IMR-90 (cell line): ENCODE results near the gene FIBCD1. TPM values are rescaled to one million over a fixed set of nuclear protein-coding genes. Genes with fewer than 3 reads are reported as not detected.
"Not testable (repeated sequence)": the region's sequence is repeated elsewhere in the genome, so short reads cannot be mapped to it uniquely, and the experiment has no call there.

Source experiments
- ATAC-seq: fragments of 200-7000 bp; cut with Tn5 transposase; 2 replicates; pipeline ENCODE4 v1.9.1; 2020; ENCODE audit warnings: low read depth, mild to moderate bottlenecking, moderate library complexity
- BruUV-seq: library from RNA; stranded (reverse); fragments of 400-500 nt; replicated peaks from 2 replicates; lab custom pipeline; 2021; lab: Mats Ljungman, UMichigan
- CTCF ChIA-PET: fragments of 300-600 bp; formaldehyde crosslinking; extraction: SDS; loops from one replicate; lab custom pipeline; 2021; ENCODE audit warnings: antibody characterized with exemption; lab: Yijun Ruan, JAX
- POLR2A ChIA-PET: fragments of 300-600 bp; sonication (Branson Sonifier 250); formaldehyde crosslinking; loops from one replicate; lab custom pipeline; 2022; ENCODE audit warnings: antibody characterized with exemption; ENCODE audit not compliant: unreplicated experiment; lab: Charles Lee
- DNase-seq: peaks from one replicate; pipeline ENCODE4 v3.0.0; 2013
- H2AFZ ChIP-seq: replicated peaks from 2 replicates; pipeline ENCODE3; 2013; ENCODE audit warnings: low read length, mild to moderate bottlenecking; ENCODE audit not compliant: poor library complexity
- H2AK5ac ChIP-seq: 2 replicates; pipeline ENCODE4 v1.6.1; 2013; ENCODE audit warnings: low read depth, low read length, inconsistent platforms
- H2AK9ac ChIP-seq: replicated peaks from 2 replicates; pipeline ENCODE3; 2013; ENCODE audit warnings: mild to moderate bottlenecking, low read depth, low read length, moderate library complexity; ENCODE audit not compliant: poor library complexity
- H2BK120ac ChIP-seq: 2 replicates; pipeline ENCODE4 v1.6.1; 2013; ENCODE audit warnings: low read depth, low read length, inconsistent platforms
- H2BK15ac ChIP-seq: 3 replicates; pipeline ENCODE4 v1.6.1; 2013; ENCODE audit warnings: low read depth, low read length, inconsistent platforms
- H2BK20ac ChIP-seq: 2 replicates; pipeline ENCODE4 v1.6.1; 2013; ENCODE audit warnings: low read depth, mild to moderate bottlenecking, inconsistent platforms, low read length, moderate library complexity
- H2BK5ac ChIP-seq: 2 replicates; pipeline ENCODE4 v1.6.1; 2013; ENCODE audit warnings: mild to moderate bottlenecking, low read depth, low read length, inconsistent platforms; ENCODE audit not compliant: poor library complexity, severe bottlenecking
- H3K14ac ChIP-seq: replicated peaks from 2 replicates; pipeline ENCODE4 v1.6.1; 2013; ENCODE audit warnings: low read depth, low read length, inconsistent platforms
- H3K18ac ChIP-seq: 2 replicates; pipeline ENCODE4 v1.6.1; 2013; ENCODE audit warnings: low read depth, low read length, control low read depth
- H3K23ac ChIP-seq: 2 replicates; pipeline ENCODE4 v1.6.1; 2013; ENCODE audit warnings: low read depth, low read length, inconsistent platforms
- H3K27ac ChIP-seq: 2 replicates; pipeline ENCODE4 v1.5.1; 2013; ENCODE audit warnings: mild to moderate bottlenecking, control low read depth, low read length; ENCODE audit not compliant: insufficient read depth
- H3K27me3 ChIP-seq: 2 replicates; pipeline ENCODE4 v1.6.1; 2013; ENCODE audit warnings: low read length; ENCODE audit not compliant: control insufficient read depth, insufficient read depth
- H3K36me3 ChIP-seq: 2 replicates; pipeline ENCODE4 v1.6.1; 2013; ENCODE audit warnings: low read length, mixed read lengths; ENCODE audit not compliant: control insufficient read depth, insufficient read depth
- H3K4ac ChIP-seq: 2 replicates; pipeline ENCODE4 v1.6.1; 2013; ENCODE audit warnings: low read depth, low read length, inconsistent platforms
- H3K4me1 ChIP-seq: 2 replicates; pipeline ENCODE4 v1.6.1; 2013; ENCODE audit warnings: low read length, mixed read lengths; ENCODE audit not compliant: control insufficient read depth, insufficient read depth
- H3K4me2 ChIP-seq: 2 replicates; pipeline ENCODE4 v1.6.1; 2013; ENCODE audit warnings: low read depth, mild to moderate bottlenecking, control low read depth, low read length, moderate library complexity
- H3K4me3 ChIP-seq: 2 replicates; pipeline ENCODE4 v1.5.1; 2013; ENCODE audit warnings: low read depth, mild to moderate bottlenecking, control low read depth, low read length, moderate library complexity; ENCODE audit not compliant: insufficient read depth
- H3K56ac ChIP-seq: 2 replicates; pipeline ENCODE4 v1.6.1; 2013; ENCODE audit warnings: low read length, inconsistent platforms; ENCODE audit not compliant: insufficient read depth; ENCODE audit errors: extremely low read depth
- H3K79me1 ChIP-seq, 2 experiments: 2 replicates each; pipeline ENCODE4 v1.6.1; 2013; ENCODE audit warnings: low read length in 2 of 2, inconsistent platforms in 1 of 2, low read depth in 1 of 2
- H3K9ac ChIP-seq: 2 replicates; pipeline ENCODE4 v1.6.1; 2013; ENCODE audit warnings: low read depth, low read length, control low read depth
- H3K9me1 ChIP-seq: 2 replicates; pipeline ENCODE4 v1.6.1; 2013; ENCODE audit warnings: low read length, inconsistent platforms; ENCODE audit not compliant: insufficient read depth
- H3K9me3 ChIP-seq: 2 replicates; pipeline ENCODE4 v1.6.1; 2013; ENCODE audit warnings: low read length; ENCODE audit not compliant: control insufficient read depth, insufficient read depth
- H4K20me1 ChIP-seq: 2 replicates; pipeline ENCODE4 v1.6.1; 2013; ENCODE audit warnings: low read length, inconsistent platforms; ENCODE audit not compliant: insufficient read depth
- H4K5ac ChIP-seq: 2 replicates; pipeline ENCODE4 v1.6.1; 2013; ENCODE audit warnings: mild to moderate bottlenecking, low read depth, low read length, control low read depth
- H4K8ac ChIP-seq, 2 experiments: 2 replicates each; pipeline ENCODE4 v1.6.1; 2013; ENCODE audit warnings: low read depth in 2 of 2, low read length in 2 of 2, control low read depth in 1 of 2, inconsistent platforms in 1 of 2
- H4K91ac ChIP-seq: 2 replicates; pipeline ENCODE4 v1.6.1; 2013; ENCODE audit warnings: low read depth, low read length, inconsistent platforms; ENCODE audit not compliant: insufficient read depth
- WGBS, 2 experiments: methylation state at CpG; one replicate each; pipeline versions ENCODE4 v1.1.5 to v1.1.7; 2013; ENCODE audit warnings: missing lambda C conversion rate in 2 of 2; ENCODE audit not compliant: insufficient read length in 1 of 2; ENCODE audit errors: extremely low coverage in 2 of 2; 5-methylcytosine and 5-hydroxymethylcytosine counted together
- dilution Hi-C: fragments of 300-500 bp; cut with HindIII; formaldehyde crosslinking; loops from one replicate; pipeline ENCODE4 v1.14.3; 2018; ENCODE audit warnings: low sequenced_read_pairs; ENCODE audit not compliant: unreplicated experiment
- in situ Hi-C: fragments of 300-500 bp; cut with MboI; formaldehyde crosslinking; loops from 3 replicates; pipeline ENCODE4 v1.14.3; 2019; ENCODE audit warnings: low sequenced_read_pairs, inconsistent platforms, mixed read lengths
- intact Hi-C: fragments of 100-400 bp; cut with micrococcal nuclease; formaldehyde crosslinking; loops from 2 replicates; pipeline ENCODE4 v1.10.0; 2022
- polyA plus RNA-seq, 3 experiments: library from polyadenylated mRNA; depleted of rRNA; stranded (reverse); fragments of >200 nt; gene quantifications; 2 replicates each; pipeline ENCODE4 v1.2.3, GENCODE V29; 2012; ENCODE audit warnings: low replicate concordance in 1 of 3
- total RNA-seq: library from RNA; depleted of rRNA; stranded (reverse); fragments of >200 nt; gene quantifications from 2 replicates; pipeline ENCODE4 v1.2.3, GENCODE V29; 2012

FIBCD1 gene
- total and polyA plus RNA-seq, 2 of the 4 experiments (the other 2 are of a cell fraction) = 1.1 to 10.1 TPM

DNA sequence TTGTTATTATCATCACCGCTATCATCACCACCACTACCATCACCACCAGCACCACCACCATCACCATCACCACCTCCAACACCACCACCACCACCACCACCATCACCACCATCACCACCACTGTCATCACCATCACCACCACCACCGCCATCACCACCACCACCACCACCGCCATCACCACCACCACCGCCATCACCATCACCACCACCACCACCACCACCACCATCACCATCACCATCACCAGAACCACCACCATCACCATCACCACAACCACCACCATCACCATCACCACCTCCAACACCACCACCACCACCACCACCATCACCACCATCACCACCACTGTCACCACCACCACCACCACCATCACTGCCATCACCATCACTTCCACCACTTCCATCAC is 19.5 kb upstream of the FIBCD1 start:
- H3K4ac ChIP-seq, H2AK9ac ChIP-seq, H3K4me3 ChIP-seq, H2BK120ac ChIP-seq, H3K56ac ChIP-seq, DNase-seq, H2AFZ ChIP-seq, H2BK20ac ChIP-seq, H3K23ac ChIP-seq, dilution Hi-C loops, H3K14ac ChIP-seq, H3K9ac ChIP-seq, intact Hi-C loops, BruUV-seq, H2BK15ac ChIP-seq, ATAC-seq, H4K20me1 ChIP-seq, H3K9me3 ChIP-seq, H3K27ac ChIP-seq, H4K5ac ChIP-seq, H4K8ac ChIP-seq, H3K18ac ChIP-seq, CTCF ChIA-PET, H4K91ac ChIP-seq, in situ Hi-C loops, H3K4me2 ChIP-seq, POLR2A ChIA-PET, H3K36me3 ChIP-seq, H3K79me1 ChIP-seq: not testable (repeated sequence)
- 100% methylated on average over 1 of the region's 4 CpGs; no CpG with 5 or more reads in 1 of the 2 experiments for WGBS, 2 experiments
- Histone ChIP-seq H3K9me1 (peaks cover 19% of the 10 kb centered on the region), H2AK5ac (peak overlapping the region; percentile 82), H3K4me1 (peaks cover 10% of the 10 kb centered on the region), H3K27me3 (peaks cover 15% of the 10 kb centered on the region; the same call in 1 of the 2 replicates), H2BK5ac (peak overlapping the region; percentile 34)
